Activated CD8-positive, alpha-beta memory T cell treated with anti-CD3 and anti-CD28 coated beads, Interleukin-2, amount 10 ng/mL, durations not matched to agents 7 days and 5 days (primary cell): ENCODE results near the gene MCRS1. TPM values are rescaled to one million over a fixed set of nuclear protein-coding genes. Genes with fewer than 3 reads are reported as not detected.
"Not testable (repeated sequence)": the region's sequence is repeated elsewhere in the genome, so short reads cannot be mapped to it uniquely, and the experiment has no call there.

ENCODE experiments used
- ATAC-seq: fragments of 150-1000 bp; cut with Tn5 transposase; one replicate; pipeline ENCODE4 v1.10.0; 2021; ENCODE audit warnings: moderate library complexity
- CTCF ChIA-PET: fragments of 350-600 bp; sonication (Branson Sonifier 250); formaldehyde crosslinking; loops from one replicate; lab custom pipeline; 2021; ENCODE audit warnings: antibody characterized with exemption; lab: Charles Lee
- DNase-seq: peaks from one replicate; pipeline ENCODE4 v3.0.0-alpha.2; 2020
- H3K27ac Mint-ChIP-seq: one replicate; pipeline ENCODE4 v1.8.0; 2021; ENCODE audit warnings: mild to moderate bottlenecking, mixed read lengths
- H3K27me3 Mint-ChIP-seq: one replicate; pipeline ENCODE4 v1.8.0; 2021; ENCODE audit warnings: mixed read lengths
- H3K36me3 Mint-ChIP-seq: one replicate; pipeline ENCODE4 v1.8.0; 2021; ENCODE audit warnings: mild to moderate bottlenecking, mixed read lengths
- H3K4me1 Mint-ChIP-seq: one replicate; pipeline ENCODE4 v1.8.0; 2021; ENCODE audit warnings: mixed read lengths
- H3K4me3 Mint-ChIP-seq: one replicate; pipeline ENCODE4 v1.8.0; 2021; ENCODE audit warnings: mild to moderate bottlenecking, moderate library complexity, mixed read lengths
- H3K9me3 Mint-ChIP-seq: one replicate; pipeline ENCODE4 v1.8.0; 2022; ENCODE audit warnings: low read depth, mixed read lengths
- total RNA-seq, 2 experiments: library from RNA; stranded (reverse); gene quantifications; one replicate each; pipeline ENCODE4 v1.2.3, GENCODE V29; 2021

MCRS1 gene
- total RNA-seq, 2 experiments from 2014 or later: 70.1 to 72.1 TPM

- Mint-ChIP-seq H3K4me1 (peaks cover 14% of the 10 kb centered on the region), H3K36me3 (no peaks in the 10 kb centered on the region), H3K9me3 (no peaks in the 10 kb centered on the region), H3K4me3 (no peak overlapping the region), H3K27ac (no peak overlapping the region), H3K27me3 (peaks cover 51% of the 10 kb centered on the region)
- no peak for DNase-seq
- ATAC-seq: no peak
- CTCF ChIA-PET: no interaction called here
Observed at GRCh38 chr12:49541140-49541861, 26.6 kb downstream of the MCRS1 start.

DNA sequence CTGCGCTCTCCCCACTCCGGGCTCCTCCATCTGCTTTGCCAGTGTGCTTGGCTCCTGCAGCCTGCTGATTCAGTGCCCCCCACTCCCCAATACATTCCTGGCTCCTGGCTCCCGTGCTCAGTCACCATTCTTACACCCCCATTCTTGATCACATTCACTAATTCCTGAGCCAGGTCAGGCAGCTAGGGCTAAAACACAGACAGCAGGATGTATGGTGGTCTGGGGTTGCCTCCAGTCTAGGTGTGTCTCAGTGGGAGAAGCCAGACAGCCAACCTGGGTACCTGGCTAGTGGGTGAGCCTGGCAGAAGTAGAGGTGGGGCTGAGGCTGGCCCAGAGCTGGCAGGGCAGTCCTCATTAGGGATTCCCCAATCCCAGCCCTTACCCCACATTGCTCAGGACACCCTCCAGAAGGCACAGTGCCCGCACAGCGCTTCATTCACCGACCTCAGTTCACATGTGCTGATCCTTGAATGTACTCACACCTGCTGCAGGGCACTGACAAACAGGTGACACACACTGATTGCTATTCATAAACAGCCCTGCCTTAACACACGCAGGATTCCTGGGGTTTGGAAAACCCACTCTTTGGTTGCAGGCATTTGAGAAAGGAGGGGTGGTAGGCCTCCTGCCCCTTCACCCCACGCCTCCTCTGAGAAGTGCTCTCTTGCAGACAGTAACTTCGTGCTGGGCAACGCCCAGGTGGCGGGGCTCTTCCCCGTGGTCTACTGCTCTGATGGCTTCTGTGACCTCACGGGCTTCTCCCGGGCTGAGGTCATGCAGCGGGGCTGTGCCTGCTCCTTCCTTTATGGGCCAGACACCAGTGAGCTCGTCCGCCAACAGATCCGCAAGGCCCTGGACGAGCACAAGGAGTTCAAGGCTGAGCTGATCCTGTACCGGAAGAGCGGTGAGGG, 27.5 kb downstream of the MCRS1 start:
- ATAC-seq: no peak
- no peak overlapping the region for H3K27ac Mint-ChIP-seq
- CTCF ChIA-PET: interaction anchor here (1.3 to 3.4 kb wide), 6 partner anchors 12 to 274 kb away, joined by 3 to 16 read pairs (median 6); partner anchors contain the start of gene DNAJC22
- no peaks in the 10 kb centered on the region for H3K36me3 Mint-ChIP-seq
- no peak for DNase-seq
- no peaks in the 10 kb centered on the region for H3K9me3 Mint-ChIP-seq
- H3K4me3 Mint-ChIP-seq: no peak overlapping the region
- H3K4me1 Mint-ChIP-seq: peaks cover 14% of the 10 kb centered on the region
- peaks cover 51% of the 10 kb centered on the region for H3K27me3 Mint-ChIP-seq

- Mint-ChIP-seq H3K27ac (no peak overlapping the region), H3K4me1 (peaks cover 14% of the 10 kb centered on the region), H3K27me3 (peaks cover 53% of the 10 kb centered on the region), H3K36me3 (no peaks in the 10 kb centered on the region), H3K4me3 (peak overlapping the region; percentile 30), H3K9me3 (no peaks in the 10 kb centered on the region)
- CTCF ChIA-PET: interaction anchor here (1.2 to 3.4 kb wide), 8 partner anchors 13 to 273 kb away, joined by 3 to 16 read pairs (median 4); partner anchors contain the start of gene DNAJC22
- no peak for DNase-seq
- ATAC-seq: no peak
Observed at GRCh38 chr12:49539406-49540228, 28.3 kb downstream of the MCRS1 start.

DNA sequence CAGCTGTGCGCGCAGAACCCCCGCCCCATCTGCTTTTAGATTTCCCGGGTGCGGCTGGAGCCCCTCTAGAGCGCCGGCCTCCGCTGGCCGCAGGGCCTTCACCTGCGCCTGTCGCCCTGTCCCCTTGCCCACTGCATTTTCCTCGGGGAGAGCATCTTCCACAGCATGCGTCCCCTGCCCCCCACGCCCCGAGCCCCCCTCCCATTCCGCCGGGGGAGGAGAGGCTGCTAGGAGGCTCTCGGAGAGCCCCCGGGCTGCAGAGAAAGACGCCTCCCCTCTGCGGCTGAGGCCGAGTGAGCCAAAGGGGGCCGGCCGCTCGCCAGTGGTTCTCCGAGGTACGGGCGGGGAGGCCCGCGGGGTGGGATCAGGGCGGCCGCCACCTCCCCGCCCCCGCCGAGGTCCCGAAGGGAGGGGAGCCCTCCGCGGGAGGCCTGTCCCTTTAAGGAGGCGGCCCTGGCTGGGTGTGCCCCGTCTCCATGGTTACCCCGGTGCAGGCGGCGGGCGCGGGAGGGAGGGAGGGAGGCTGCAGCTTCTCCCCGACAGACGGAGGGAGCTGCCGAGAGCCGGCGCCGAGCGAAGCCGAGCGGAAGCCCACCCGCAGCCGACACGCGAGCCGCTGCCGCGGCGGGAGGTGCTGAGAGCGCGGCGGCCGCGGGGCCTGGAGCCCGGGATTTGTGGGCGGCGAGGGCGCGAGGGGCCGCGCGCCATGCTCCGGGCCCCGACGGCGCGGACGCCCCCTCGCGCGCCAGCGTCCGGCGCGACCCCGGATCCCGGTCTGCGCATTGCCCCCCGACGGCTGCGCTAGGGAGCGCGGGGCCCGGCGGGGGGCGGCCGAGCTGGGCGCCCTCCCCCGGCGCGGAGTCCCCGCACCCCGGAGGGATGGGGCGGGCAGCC, 29.2 kb downstream of the MCRS1 start, which contains the start of gene KCNH3:
Gene KCNH3, plus strand, starts transcription at position 521 of the 894 bp plus-strand sequence. CDS start 387 bp downstream, outside the sequence.
- H3K4me1 Mint-ChIP-seq: peaks cover 14% of the 10 kb centered on the region
- H3K4me3 Mint-ChIP-seq: peak within 1 kb of the TSS; percentile 49
- CTCF ChIA-PET: interaction anchor here (0.6 to 3.4 kb wide), 13 partner anchors 12 to 272 kb away, joined by 3 to 16 read pairs (median 5); partner anchors contain the start of gene DNAJC22
- H3K36me3 Mint-ChIP-seq: no peaks in the 10 kb centered on the region
- peaks cover 53% of the 10 kb centered on the region for H3K27me3 Mint-ChIP-seq
- H3K9me3 Mint-ChIP-seq: no peaks in the 10 kb centered on the region
- DNase-seq: peak; percentile 95
- H3K27ac Mint-ChIP-seq: no peak within 1 kb of the TSS
- peak; percentile 92 for ATAC-seq

- no peaks in the 10 kb centered on the region for H3K36me3 Mint-ChIP-seq
- DNase-seq (no peak), ATAC-seq (peak; percentile 20)
- peaks cover 51% of the 10 kb centered on the region for H3K27me3 Mint-ChIP-seq
- CTCF ChIA-PET: interaction anchor here (0.6 to 3.4 kb wide), 9 partner anchors 11 to 196 kb away, joined by 3 to 16 read pairs (median 5); partner anchors contain the start of gene DNAJC22
- H3K4me3 Mint-ChIP-seq: peak overlapping the region; percentile 49
- H3K4me1 Mint-ChIP-seq: peaks cover 10% of the 10 kb centered on the region
- no peaks in the 10 kb centered on the region for H3K9me3 Mint-ChIP-seq
- H3K27ac Mint-ChIP-seq: no peak overlapping the region
Observed at GRCh38 chr12:49537752-49538509, 30.0 kb downstream of the MCRS1 start.

- ATAC-seq: no peak
- no peak for DNase-seq
- Mint-ChIP-seq H3K4me1 (peaks cover 10% of the 10 kb centered on the region), H3K9me3 (no peaks in the 10 kb centered on the region), H3K27me3 (peaks cover 50% of the 10 kb centered on the region), H3K36me3 (no peaks in the 10 kb centered on the region), H3K27ac (no peak overlapping the region), H3K4me3 (no peak overlapping the region)
- CTCF ChIA-PET: interaction anchor here (1.0 to 3.4 kb wide), 7 partner anchors 10 to 195 kb away, joined by 3 to 16 read pairs (median 6); partner anchors contain the start of gene DNAJC22
Observed at GRCh38 chr12:49537231-49537751, 30.7 kb downstream of the MCRS1 start.

DNA sequence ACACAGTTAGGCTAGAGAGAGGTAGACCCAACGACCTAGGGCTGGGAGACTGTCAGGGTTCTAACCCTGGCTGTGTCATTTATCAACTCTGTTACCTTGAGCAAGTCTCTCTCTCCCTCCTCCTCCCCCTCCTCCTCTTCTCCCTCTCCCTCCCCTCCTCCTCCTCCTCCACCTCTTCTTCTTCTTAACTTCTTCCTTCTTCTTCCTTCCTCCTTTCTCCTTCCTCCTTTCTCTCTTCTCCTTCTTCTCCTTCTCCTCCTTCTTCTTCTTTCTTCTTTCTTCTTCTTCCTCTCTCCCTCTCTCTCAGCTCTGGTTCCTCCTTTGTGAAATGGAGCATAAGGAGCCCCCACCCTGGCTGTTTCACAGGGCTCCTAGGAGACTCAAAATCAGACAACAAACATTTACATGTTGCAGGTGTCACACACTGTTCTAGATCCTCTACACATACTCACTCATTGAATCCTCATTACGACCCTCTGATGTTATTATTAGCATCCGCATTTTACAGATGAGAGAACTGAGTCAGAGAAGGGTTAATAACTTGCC, 31.3 kb downstream of the MCRS1 start:
- CTCF ChIA-PET: interaction anchor here (1.8 to 3.2 kb wide), 3 partner anchors 10 to 178 kb away, joined by 4 to 16 read pairs (median 6); no protein-coding TSS in a partner anchor
- DNase-seq (no peak), ATAC-seq (no peak)
- Mint-ChIP-seq H3K9me3 (no peaks in the 10 kb centered on the region), H3K4me1 (peaks cover 10% of the 10 kb centered on the region), H3K36me3 (no peaks in the 10 kb centered on the region), H3K27ac (no peak overlapping the region), H3K27me3 (peaks cover 50% of the 10 kb centered on the region), H3K4me3 (no peak overlapping the region)

- peaks cover 10% of the 10 kb centered on the region for H3K4me1 Mint-ChIP-seq
- no peak overlapping the region for H3K27ac Mint-ChIP-seq
- no peaks in the 10 kb centered on the region for H3K9me3 Mint-ChIP-seq
- CTCF ChIA-PET: interaction anchor here (1.0 to 3.2 kb wide), 2 partner anchors 24 to 178 kb away, joined by 3 to 16 read pairs; no protein-coding TSS in a partner anchor
- H3K36me3 Mint-ChIP-seq: no peaks in the 10 kb centered on the region
- ATAC-seq (no peak), DNase-seq (peak; percentile 36)
- peaks cover 48% of the 10 kb centered on the region for H3K27me3 Mint-ChIP-seq
- no peak overlapping the region for H3K4me3 Mint-ChIP-seq
Observed at GRCh38 chr12:49535921-49536525, 31.9 kb downstream of the MCRS1 start.

DNA sequence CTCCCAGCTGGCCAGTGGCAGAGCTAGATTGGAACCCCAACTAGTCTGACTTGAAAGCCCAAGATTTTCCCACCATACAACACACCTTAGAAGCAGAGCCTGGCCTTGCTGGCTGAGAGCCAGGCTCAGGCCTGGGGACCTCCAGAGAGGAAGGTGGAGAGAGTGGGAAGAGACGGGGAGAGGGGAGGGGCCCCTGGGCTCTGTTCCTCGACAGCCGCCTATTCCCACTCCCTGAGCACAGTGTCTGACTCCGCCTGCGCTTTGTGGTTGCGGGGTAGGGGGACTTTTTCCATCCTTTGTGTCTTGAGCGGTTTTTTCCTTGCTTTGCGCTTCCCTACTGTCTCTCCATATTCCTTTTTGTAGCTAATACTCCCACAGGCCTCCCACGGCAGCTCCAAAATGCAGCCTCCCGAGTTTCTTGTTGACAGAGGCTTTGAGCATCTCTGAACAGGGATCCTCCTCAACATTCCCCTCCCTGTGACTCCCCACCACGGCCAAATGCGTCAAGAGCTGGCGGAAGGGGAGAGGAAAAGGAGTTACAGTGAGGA, 33.1 kb downstream of the MCRS1 start:
- H3K9me3 Mint-ChIP-seq: no peaks in the 10 kb centered on the region
- H3K4me3 Mint-ChIP-seq: no peak overlapping the region
- ATAC-seq (no peak), DNase-seq (peak; percentile 31)
- no peaks in the 10 kb centered on the region for H3K36me3 Mint-ChIP-seq
- no peak overlapping the region for H3K27ac Mint-ChIP-seq
- peaks cover 7% of the 10 kb centered on the region for H3K4me1 Mint-ChIP-seq
- CTCF ChIA-PET: interaction anchor here (1.0 to 2.1 kb wide), 5 partner anchors 10 to 187 kb away, joined by 3 to 10 read pairs (median 3); no protein-coding TSS in a partner anchor
- peaks cover 37% of the 10 kb centered on the region for H3K27me3 Mint-ChIP-seq

- ATAC-seq, H3K4me3 Mint-ChIP-seq, H3K9me3 Mint-ChIP-seq, H3K4me1 Mint-ChIP-seq, H3K36me3 Mint-ChIP-seq, H3K27ac Mint-ChIP-seq: not testable (repeated sequence)
- CTCF ChIA-PET: interaction anchor here (1.1 to 2.1 kb wide), 4 partner anchors 11 to 187 kb away, joined by 3 to 10 read pairs (median 3); no protein-coding TSS in a partner anchor
- peak; percentile 12 for DNase-seq
- peaks cover 32% of the 10 kb centered on the region for H3K27me3 Mint-ChIP-seq
Observed at GRCh38 chr12:49534122-49534521, 33.8 kb downstream of the MCRS1 start.
